NCI-H1436 treated with DMSO at 0.1 percent for 48 hours (cell line): ENCODE results near the gene GARNL3.

Source experiments
- DNase-seq: peaks from one replicate; lab custom pipeline; 2025; lab: John Stamatoyannopoulos, UW

GARNL3 gene, protein sequence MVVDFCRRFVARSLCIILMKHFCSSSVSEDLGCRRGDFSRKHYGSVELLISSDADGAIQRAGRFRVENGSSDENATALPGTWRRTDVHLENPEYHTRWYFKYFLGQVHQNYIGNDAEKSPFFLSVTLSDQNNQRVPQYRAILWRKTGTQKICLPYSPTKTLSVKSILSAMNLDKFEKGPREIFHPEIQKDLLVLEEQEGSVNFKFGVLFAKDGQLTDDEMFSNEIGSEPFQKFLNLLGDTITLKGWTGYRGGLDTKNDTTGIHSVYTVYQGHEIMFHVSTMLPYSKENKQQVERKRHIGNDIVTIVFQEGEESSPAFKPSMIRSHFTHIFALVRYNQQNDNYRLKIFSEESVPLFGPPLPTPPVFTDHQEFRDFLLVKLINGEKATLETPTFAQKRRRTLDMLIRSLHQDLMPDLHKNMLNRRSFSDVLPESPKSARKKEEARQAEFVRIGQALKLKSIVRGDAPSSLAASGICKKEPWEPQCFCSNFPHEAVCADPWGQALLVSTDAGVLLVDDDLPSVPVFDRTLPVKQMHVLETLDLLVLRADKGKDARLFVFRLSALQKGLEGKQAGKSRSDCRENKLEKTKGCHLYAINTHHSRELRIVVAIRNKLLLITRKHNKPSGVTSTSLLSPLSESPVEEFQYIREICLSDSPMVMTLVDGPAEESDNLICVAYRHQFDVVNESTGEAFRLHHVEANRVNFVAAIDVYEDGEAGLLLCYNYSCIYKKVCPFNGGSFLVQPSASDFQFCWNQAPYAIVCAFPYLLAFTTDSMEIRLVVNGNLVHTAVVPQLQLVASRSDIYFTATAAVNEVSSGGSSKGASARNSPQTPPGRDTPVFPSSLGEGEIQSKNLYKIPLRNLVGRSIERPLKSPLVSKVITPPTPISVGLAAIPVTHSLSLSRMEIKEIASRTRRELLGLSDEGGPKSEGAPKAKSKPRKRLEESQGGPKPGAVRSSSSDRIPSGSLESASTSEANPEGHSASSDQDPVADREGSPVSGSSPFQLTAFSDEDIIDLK

GRCh38 chr9:127264462-127265219, at the start of gene GARNL3:
GARNL3 (plus strand) TSS chr9:127264774; CDS start chr9:127264878, 104 bp downstream.
- DNase-seq = no peak

DNA sequence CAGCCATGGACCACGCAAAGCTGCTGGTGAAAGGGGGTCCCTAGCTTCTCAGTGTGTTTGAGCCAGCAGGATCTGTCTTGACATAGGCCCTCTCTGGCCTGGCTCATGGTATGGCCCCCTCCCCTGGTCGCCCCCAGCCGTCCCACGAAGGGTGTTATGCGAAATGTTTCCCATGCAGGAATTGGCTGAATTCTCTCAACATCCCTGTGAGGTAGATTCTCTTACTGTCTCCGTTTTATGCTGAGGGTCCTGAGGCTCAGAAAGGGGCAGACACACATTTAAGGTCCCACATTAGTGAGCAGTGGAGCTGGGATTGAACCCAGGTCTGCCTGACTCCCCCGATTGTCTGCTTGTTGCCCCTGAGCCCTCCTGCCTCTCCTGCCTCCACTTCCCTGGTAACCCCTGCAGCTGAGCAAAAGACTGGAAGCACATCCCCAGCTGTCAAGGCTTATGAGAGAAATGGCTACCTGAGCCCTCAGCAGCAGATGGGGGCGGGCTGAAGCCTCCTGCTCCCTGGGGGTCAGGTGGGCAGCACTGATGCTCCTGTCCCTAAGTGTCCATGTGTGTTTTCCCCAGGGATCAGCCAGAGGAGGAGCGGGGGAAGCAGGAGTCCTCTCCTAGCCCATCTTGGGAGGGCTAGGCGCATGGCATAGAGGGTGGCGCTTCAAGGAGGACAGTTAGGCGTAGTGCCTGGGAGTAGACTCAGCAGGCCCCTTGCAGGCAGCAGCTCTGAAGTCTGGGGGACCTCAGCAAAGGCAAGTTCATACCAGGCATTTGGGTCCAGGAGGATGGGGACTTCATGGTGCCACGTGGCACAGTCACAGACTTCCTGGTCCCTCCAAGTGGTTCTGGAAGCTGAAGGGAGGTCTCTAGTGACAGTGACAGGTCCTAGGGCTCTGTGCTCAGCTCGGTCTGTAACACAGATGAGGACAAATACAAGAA, 49.0 kb upstream of the GARNL3 start:
- DNase-seq = no peak

DNA sequence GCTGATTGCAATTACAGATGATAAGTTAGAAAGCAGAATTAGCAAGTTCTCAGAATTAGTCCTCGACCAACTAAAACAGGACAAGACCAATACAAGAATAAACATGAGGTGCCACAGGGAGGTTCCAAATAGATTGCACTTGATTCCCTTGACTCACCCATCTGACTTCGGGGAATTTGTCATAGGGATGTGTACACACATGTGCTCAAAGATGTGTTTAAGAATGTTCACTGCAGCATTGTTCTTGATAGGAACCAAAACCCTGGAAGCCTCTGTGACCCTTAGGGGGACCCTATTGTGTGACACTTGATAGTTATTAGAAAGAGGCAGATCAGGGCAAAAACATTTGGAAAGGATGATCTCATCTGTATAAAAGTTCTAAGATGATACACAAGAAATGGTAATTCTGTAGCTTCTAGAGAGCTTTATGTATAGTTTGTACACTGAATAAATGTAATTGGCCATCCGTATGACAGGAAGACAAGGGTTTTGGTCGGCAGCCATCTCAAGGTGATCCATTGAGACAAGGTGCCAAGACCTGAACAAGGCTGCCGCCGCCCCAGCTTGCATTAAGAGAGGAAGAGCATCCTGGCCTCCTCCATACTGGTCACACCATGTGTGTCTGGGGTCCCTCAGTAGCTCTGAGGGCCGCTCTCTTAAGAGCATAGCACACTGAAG, 48.2 kb upstream of the GARNL3 start:
- no peak for DNase-seq

DNA sequence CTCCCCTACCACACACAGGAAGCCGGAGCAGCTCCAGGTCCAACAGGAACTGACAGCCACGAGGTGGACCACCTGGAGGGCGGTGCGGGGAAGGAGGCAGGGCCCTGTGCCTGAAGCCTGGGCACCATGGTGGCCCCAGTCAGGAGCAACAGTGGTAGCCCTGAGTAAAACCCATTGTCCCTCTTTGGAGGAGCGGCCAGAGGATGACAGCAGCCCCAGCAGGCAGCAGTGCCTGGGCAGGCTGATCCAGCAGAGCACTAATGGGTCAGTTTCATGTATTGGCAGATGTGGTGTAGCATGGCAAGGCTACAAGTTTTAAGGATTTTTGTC, 47.7 kb upstream of the GARNL3 start:
- no peak for DNase-seq

DNA sequence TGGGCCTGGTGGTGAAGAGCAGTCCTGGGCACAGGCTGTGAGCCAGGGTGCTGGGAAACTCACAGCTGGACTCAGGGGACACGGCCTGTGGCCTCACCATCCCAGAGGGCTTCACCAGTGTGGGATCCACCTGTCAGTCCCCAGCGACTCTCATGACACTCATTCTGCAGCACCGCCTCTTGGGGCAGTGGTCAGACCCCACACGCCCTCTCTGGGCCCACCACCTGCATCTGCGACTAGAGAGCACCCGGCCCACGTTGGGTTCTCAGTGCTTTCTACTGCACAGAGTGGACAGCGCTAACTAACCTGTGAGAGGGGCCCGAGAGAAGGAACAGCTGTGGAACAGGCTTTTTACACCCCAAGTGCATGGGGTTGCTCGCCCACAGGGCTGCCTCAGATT, 45.8 kb upstream of the GARNL3 start:
- no peak for DNase-seq

GRCh38 chr9:127219520-127219919, 45.1 kb upstream of the GARNL3 start:
- DNase-seq = no peak

DNA sequence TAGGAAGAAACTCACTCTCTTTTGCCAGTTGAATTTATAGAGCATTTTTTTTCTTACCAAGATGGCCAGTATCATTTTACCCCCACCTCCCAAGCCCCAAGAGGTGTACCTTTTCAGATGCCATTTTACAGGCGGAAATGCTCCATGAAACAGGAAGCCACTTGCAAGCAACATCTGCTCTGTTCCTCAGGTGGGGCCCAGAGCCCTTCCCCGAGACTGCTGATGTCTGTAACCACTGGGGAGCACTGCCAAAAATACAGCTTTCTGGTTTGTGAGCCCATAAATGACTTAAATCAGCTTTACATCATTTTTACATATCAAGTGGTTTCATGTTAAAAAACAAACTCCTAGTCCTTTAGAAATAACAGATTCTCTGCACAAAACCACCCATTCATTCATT, 42.9 kb upstream of the GARNL3 start:
- no peak for DNase-seq

- DNase-seq = no peak
These were observed 42.0 kb upstream of the GARNL3 start for GRCh38 chr9:127222388-127223095.

DNA sequence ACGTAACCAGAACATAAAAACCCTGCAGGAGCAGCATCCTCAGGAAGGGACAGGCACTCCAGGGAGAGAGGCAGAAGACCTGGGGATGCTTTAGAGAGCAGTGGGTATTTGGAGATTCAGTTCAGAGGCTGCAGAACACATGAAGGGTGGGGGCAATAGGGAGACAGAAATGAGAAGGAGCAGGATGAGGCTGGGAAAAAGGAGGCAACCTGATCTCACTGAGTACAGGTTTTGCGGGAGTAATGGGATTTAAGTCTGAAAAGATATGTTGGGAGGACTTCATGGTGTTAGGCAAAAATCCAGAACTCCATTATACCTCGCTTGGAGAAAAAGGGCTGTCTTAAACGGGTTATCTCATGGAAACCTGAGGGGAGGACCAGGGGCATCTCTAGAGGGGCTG, 41.3 kb upstream of the GARNL3 start:
- DNase-seq = no peak

- no peak for DNase-seq
These were observed 40.8 kb upstream of the GARNL3 start for GRCh38 chr9:127223810-127224177.

GRCh38 chr9:127224178-127224882, 40.2 kb upstream of the GARNL3 start:
- peak; percentile 34 for DNase-seq

GRCh38 chr9:127224883-127225739, 39.5 kb upstream of the GARNL3 start:
- DNase-seq = peak; percentile 42

DNA sequence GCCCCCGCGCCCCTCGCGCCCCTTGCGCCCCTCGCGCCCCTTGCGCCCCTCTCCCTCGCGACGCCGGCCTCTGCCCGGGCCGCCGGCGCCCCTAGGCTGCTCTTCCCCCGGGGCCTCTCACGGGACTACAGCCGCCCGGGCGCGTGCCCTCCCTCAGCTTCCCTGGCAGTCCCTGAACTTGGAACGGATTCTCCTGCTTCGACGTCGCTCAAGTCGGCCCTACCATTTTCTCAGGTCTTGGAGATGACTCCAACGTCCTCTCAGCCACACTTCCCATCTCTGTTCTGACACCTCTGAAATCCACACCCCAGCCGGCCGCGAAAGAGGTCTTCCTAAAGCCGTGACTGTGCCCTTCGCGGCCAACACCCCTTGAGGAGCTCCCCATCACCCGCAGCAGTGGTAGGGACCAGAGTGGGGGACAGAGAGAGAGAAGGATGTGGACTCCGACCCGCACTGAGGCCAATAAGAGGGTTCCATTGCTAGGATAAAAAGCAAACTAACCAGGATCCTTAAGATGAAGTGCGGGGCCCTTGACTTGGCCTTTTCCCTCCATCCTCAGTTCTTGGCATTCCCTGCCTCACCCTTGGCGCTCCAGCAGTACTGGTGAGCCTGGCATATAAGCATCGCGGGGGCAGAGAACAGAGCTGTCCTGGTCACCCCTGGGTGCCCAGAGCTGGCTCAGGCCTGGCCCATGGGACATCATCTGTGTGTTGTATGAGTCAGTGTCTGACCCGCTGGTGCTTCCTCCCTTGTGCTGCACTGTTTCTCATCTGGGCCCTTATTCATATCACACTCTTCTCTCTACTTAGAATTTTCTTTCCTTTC, 38.6 kb upstream of the GARNL3 start:
- no peak for DNase-seq

DNA sequence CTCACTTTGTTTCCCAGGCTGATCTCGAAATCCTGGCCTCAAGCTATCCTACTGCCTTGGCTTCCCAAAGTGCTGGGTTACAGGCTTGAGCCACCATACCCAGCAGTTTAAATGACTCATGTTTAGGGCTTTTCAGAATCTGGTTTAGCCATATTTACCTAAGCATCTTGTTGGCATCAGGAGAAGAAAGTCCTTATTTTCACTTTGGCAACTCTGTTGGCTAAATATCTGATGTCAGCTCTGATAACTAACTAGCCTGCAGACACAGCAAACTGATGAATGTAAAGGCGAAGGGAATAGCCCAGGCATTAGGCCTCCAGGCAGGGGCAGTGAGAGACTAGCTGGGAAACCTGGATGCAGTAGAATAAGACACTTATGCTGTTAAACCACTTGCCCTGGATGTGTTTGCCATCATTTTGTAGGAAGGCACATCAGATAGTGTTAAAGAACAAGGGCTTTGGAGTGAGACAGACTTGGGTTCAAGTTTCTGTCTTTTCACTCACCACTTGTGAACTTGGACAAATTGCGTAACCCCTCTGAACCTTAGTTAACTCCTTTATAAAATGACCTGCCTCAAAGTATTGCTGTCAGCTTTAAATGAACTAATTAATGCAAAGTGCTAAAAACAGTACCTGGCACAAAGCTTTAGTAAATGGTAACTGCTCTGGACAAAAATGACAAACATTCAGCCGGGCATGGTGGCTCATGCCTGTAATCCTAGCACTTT, 34.7 kb upstream of the GARNL3 start:
- no peak for DNase-seq

DNA sequence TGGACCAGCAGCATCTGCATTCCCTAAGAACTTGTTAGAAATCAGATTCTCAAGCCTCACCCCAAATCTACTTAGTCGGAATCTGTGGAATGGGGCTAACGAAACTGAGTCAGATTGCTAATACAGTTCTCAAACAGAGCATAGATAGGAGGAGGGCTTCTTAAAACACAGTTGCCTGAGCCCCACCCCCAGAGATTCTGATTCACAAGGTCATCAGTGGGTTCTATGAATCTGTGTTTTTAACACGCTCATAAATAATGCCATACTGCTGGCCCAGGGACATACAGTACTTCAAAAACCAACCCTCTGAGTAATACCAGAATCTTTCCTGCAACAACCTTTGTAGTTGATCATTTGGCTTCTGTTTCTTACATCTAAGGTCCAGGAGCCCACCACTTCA, 32.9 kb upstream of the GARNL3 start:
- DNase-seq = no peak

DNA sequence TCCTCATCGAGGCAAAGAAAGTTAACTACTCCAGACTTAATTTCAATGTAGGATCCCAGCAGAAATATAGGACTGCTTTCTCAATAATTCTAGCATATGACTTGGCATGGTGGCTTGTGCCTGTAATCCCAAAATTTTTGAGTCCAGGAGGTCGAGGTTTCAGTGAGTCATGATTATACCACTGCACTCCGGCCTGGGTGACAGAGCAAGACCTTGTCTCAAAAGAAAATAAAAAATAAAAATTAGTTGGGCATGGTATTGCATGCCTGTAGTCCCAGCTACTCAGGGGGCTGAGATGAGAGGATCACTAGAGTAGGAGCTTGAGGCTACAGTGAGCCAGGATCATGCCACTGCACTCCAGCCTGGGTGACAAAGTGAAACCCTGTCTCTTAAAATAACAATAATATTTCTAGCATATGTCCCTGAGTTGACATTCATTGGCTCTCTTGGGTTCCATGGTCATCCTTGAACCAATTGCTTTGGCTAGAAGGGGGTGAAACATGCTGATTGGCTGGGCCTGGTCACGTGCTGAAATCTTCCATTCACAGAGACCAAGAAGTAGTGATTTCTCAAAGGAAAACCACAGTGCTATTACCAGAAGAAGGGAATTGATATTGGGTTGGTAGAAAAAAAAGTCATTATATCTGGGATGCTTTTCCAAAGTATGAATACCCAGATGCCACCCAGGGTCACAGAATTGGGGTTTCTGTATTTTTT, 31.6 kb upstream of the GARNL3 start:
- no peak for DNase-seq
